ENCODE results near the gene KLHL15.

The KLHL15 gene

GRCh38 chrX:23952391-23952790 is 74.6 kb downstream of the KLHL15 start:
- no peak for DNase-seq (ENCODE audit: low spot score)

- DNase-seq (ENCODE audit: low spot score) = no peak
Observed at GRCh38 chrX:23945206-23945605, 81.8 kb downstream of the KLHL15 start.

GRCh38 chrX:23944234-23944633 is 82.8 kb downstream of the KLHL15 start:
- no peak for DNase-seq (ENCODE audit: low spot score)

DNA sequence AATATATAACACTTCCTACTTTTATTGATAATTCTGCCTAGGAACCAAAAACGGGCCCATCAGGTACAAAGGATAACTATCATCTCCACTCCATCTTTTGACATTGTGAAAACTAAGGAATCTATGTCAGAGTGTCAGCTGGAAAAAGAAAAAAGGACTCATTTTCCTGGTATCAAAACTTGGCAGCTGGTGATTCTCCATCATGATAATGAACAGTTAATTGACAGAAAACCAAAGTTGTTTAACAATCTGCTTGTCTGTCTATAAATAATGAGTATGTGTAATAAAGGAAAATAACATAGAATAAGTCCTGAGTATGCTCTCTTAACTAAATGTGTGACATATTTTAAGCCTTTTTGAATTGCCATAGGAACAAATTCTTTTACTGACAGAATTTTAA is 87.8 kb downstream of the KLHL15 start:
- no peak for DNase-seq (ENCODE audit: low spot score)

GRCh38 chrX:23938690-23939089 is 88.3 kb downstream of the KLHL15 start:
- DNase-seq (ENCODE audit: low spot score) = no peak

GRCh38 chrX:23937100-23937499 is 89.9 kb downstream of the KLHL15 start:
- DNase-seq (ENCODE audit: low spot score) = no peak

- no peak for DNase-seq (ENCODE audit: low spot score)
Observed at GRCh38 chrX:23936180-23936579, 90.8 kb downstream of the KLHL15 start.

DNA sequence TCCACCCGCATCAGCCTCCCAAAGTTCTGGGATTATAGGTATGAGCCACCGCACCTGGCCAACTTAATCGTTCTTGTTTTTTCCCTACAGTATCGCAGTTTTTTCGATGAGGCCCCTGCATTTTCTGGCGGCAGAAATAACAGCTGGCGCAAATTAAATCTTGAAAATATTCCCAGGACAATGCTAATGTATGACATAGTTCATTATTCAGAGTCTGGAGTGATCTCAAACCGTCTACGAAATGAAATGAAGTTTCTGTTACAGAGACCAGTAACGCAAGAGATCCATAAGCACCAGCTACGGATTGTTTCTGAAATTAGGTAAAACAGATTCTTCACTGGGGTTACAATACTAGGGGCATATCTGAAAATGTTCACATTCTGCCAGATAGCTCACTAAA is 91.9 kb downstream of the KLHL15 start:
- no peak for DNase-seq (ENCODE audit: low spot score)
